ENCODE results near the gene SLITRK1. TPM values are rescaled to one million over a fixed set of nuclear protein-coding genes. Genes with fewer than 3 reads are reported as not detected.

The SLITRK1 gene
- polyA plus RNA-seq, 1 of the 3 experiments (the other 2 are of a cell fraction): not detected

- no peak for TF ChIP-seq PBX3 (IDR thresholded peaks at IDR 0.05)
- TF ChIP-seq TCF12 (IDR thresholded peaks at IDR 0.05): no peak
- TF ChIP-seq CHD2 (IDR thresholded peaks at IDR 0.05; ENCODE audit: low read length, partially characterized antibody): no peak
- TF ChIP-seq FOSL2 (IDR thresholded peaks at IDR 0.05; ENCODE audit: borderline replicate concordance, low read depth): no peak
- no peak for TF ChIP-seq POLR2AphosphoS5 (IDR thresholded peaks at IDR 0.05; ENCODE audit: low read depth, low read length)
These were observed 37.2 kb downstream of the SLITRK1 start (continued) for GRCh38 chr13:83845106-83845505.

DNA sequence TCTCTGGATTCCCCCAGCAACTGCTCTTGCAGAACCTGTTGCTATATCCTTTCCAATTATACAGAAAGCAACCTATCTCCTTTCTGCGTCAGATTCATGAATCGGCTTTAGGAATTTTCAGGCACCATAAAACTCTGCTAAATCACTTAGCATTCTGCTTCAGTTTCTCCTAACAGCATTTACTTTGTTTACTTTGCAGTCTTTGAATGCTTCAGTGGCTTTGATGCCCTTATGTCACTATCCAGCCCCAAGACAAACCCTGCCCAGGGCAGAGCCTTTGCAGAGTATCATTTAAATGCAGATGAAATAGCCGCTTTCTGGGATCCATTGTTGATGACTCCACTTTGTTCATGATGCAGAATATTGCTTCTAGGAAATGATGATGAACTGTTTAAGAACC lies 43.1 kb downstream of the SLITRK1 start:
- ChIA-PET POLR2A (no interaction called here), CTCF (no interaction called here)
- Histone ChIP-seq H3K79me2 (ENCODE audit: insufficient read depth) (no peaks in the 10 kb centered on the region), H3K4me1 (ENCODE audit: control insufficient read depth in 1 of 2, insufficient read depth in 2 of 2, low read depth in 1 of 2, low read length in 1 of 2) (no peaks in the 10 kb centered on the region), H3K9me2 (no peaks in the 10 kb centered on the region), H3K36me3 (replicated peaks in 1 of 2; ENCODE audit: control insufficient read depth in 1 of 2, insufficient read depth in 2 of 2, low read length in 1 of 2) (no peaks in the 10 kb centered on the region), H3F3A (replicated peaks; ENCODE audit: insufficient read depth) (no peaks in the 10 kb centered on the region), H3K9ac (no peak overlapping the region), H3K27me3 (ENCODE audit: insufficient read depth) (no peaks in the 10 kb centered on the region), H3K9me3 (no peaks in the 10 kb centered on the region), H4K20me1 (ENCODE audit: insufficient read depth) (no peaks in the 10 kb centered on the region), H3K4me3 (ENCODE audit: low read depth in 2 of 2, low read length in 1 of 2) (no peak overlapping the region), H3K27ac (ENCODE audit: low read depth in 2 of 2, low read length in 1 of 2) (no peak overlapping the region), H3K4me2 (no peak overlapping the region), H2AFZ (ENCODE audit: low read depth) (no peak overlapping the region)
- no peak for DNase-seq
- 20% methylated on average over 3 of the region's 3 CpGs for WGBS (ENCODE audit: low lambda C conversion rate)
- no peak for TF ChIP-seq POLR2AphosphoS5 (IDR thresholded peaks at IDR 0.05; ENCODE audit: low read depth, low read length)
- no peak for TF ChIP-seq SMC3 (IDR thresholded peaks at IDR 0.05; ENCODE audit: low read depth, low read length)
- no peak for TF ChIP-seq MXI1 (IDR thresholded peaks at IDR 0.05; ENCODE audit: low read depth, low read length)
- no peak for TF ChIP-seq CTCF (IDR thresholded peaks at IDR 0.05)
- TF ChIP-seq RCOR1 (IDR thresholded peaks at IDR 0.05; ENCODE audit: low read length): no peak
- no peak for TF ChIP-seq FOXM1 (IDR thresholded peaks at IDR 0.05; ENCODE audit: low read depth)
- no peak for TF ChIP-seq JUND (IDR thresholded peaks at IDR 0.05)
- TF ChIP-seq, protein P1, sequence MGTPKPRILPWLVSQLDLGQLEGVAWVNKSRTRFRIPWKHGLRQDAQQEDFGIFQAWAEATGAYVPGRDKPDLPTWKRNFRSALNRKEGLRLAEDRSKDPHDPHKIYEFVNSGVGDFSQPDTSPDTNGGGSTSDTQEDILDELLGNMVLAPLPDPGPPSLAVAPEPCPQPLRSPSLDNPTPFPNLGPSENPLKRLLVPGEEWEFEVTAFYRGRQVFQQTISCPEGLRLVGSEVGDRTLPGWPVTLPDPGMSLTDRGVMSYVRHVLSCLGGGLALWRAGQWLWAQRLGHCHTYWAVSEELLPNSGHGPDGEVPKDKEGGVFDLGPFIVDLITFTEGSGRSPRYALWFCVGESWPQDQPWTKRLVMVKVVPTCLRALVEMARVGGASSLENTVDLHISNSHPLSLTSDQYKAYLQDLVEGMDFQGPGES (IDR thresholded peaks at IDR 0.05; ENCODE audit: low read depth, low read length): no peak
- TF ChIP-seq EZH2phosphoT487 (IDR thresholded peaks at IDR 0.05; ENCODE audit: borderline replicate concordance, low read depth): no peak
- no peak for TF ChIP-seq TEAD4 (IDR thresholded peaks at IDR 0.05; ENCODE audit: borderline replicate concordance, insufficient read depth)
- TF ChIP-seq MEF2A (IDR thresholded peaks at IDR 0.05; ENCODE audit: borderline replicate concordance, low read depth): no peak
- TF ChIP-seq EP300 (IDR thresholded peaks at IDR 0.05; ENCODE audit: borderline replicate concordance in 1 of 2, low read depth in 1 of 2, low read length in 1 of 2): no peak
- TF ChIP-seq USF1 (IDR thresholded peaks at IDR 0.05; ENCODE audit: borderline replicate concordance, low read depth): no peak
- no peak for TF ChIP-seq NFIC (IDR thresholded peaks at IDR 0.05; ENCODE audit: borderline replicate concordance)
- TF ChIP-seq RFX5 (IDR thresholded peaks at IDR 0.05; ENCODE audit: low read length): no peak

Data from SK-N-SH (cell line).